SU-DHL-6 (cell line): ENCODE results near the gene TRABD.

Source experiments
- H2AFZ ChIP-seq: fragments of 200-600 bp; sonication (generic); 2 replicates; pipeline ENCODE4 v1.6.1; 2014; ENCODE audit warnings: low read depth, mild to moderate bottlenecking, moderate library complexity, mixed read lengths, antibody characterized with exemption, low read length; ENCODE audit not compliant: severe bottlenecking
- H3F3A ChIP-seq: fragments of 200-600 bp; shearing (Covaris generic); 2 replicates; pipeline ENCODE4 v1.6.0; 2016; ENCODE audit warnings: antibody characterized with exemption, mild to moderate bottlenecking; ENCODE audit not compliant: insufficient read depth
- H3K27ac ChIP-seq: fragments of 200-600 bp; sonication (generic); 2 replicates; pipeline ENCODE4 v1.5.1; 2016; ENCODE audit warnings: low read depth, mild to moderate bottlenecking, low read length, moderate library complexity, mixed read lengths
- H3K27me3 ChIP-seq: fragments of 200-600 bp; sonication (generic), shearing (Covaris generic); 2 replicates; pipeline ENCODE4 v1.6.0; 2014; ENCODE audit warnings: mild to moderate bottlenecking, low read length
- H3K36me3 ChIP-seq: fragments of 200-600 bp; sonication (generic); 2 replicates; pipeline ENCODE4 v1.6.1; 2014; ENCODE audit warnings: mild to moderate bottlenecking, low read length, mixed read lengths
- H3K4me2 ChIP-seq: fragments of 300-600, 200-600 bp; shearing (Covaris generic), sonication (generic); 2 replicates; pipeline ENCODE4 v1.6.0; 2014; ENCODE audit warnings: low read length, low read depth, mild to moderate bottlenecking; ENCODE audit not compliant: poor library complexity, severe bottlenecking
- H3K4me3 ChIP-seq: fragments of 200-600 bp; sonication (generic); 2 replicates; pipeline ENCODE4 v1.5.1; 2014; ENCODE audit warnings: antibody characterized with exemption, low read length, mild to moderate bottlenecking, mixed read lengths; ENCODE audit not compliant: insufficient read depth, poor library complexity, severe bottlenecking
- H3K79me2 ChIP-seq: fragments of 200-600 bp; sonication (generic); 2 replicates; pipeline ENCODE4 v1.6.1; 2014; ENCODE audit warnings: mild to moderate bottlenecking, low read length, moderate library complexity; ENCODE audit not compliant: insufficient read depth
- H3K9ac ChIP-seq: fragments of 200-600 bp; sonication (generic); 2 replicates; pipeline ENCODE4 v1.7.0; 2014; ENCODE audit warnings: mild to moderate bottlenecking, low read length
- H3K9me2 ChIP-seq: fragments of 200-600 bp; sonication (generic); replicated peaks from 2 replicates; pipeline ENCODE4 v1.6.1; 2014; ENCODE audit warnings: low read length; ENCODE audit not compliant: insufficient read depth
- H3K9me3 ChIP-seq: fragments of 200-600 bp; sonication (generic); 2 replicates; pipeline ENCODE4 v1.6.1; 2014; ENCODE audit warnings: low read length, mixed read lengths; ENCODE audit not compliant: insufficient read depth
- H4K20me1 ChIP-seq: fragments of 200-600 bp; sonication (generic); 2 replicates; pipeline ENCODE4 v1.6.1; 2014; ENCODE audit warnings: low read depth, mild to moderate bottlenecking, antibody characterized with exemption, low read length, moderate library complexity, mixed read lengths
- CTCF ChIP-seq: fragments of 200-600 bp; sonication (generic); IDR thresholded peaks from one replicate; pipeline ENCODE4 v1.5.1; 2017; ENCODE audit warnings: antibody characterized with exemption, mild to moderate bottlenecking, low read length, moderate library complexity; ENCODE audit not compliant: insufficient read depth, poor library complexity, severe bottlenecking
- EZH2phosphoT487 ChIP-seq: fragments of 200-600 bp; sonication (generic), shearing (Covaris generic); conservative IDR thresholded peaks from 2 replicates; pipeline ENCODE4 v1.6.1; 2018; ENCODE audit warnings: mild to moderate bottlenecking, antibody characterized with exemption, low read length, moderate library complexity, mixed read lengths

Gene TRABD

GRCh38 chr22:50218153-50218995, 32.7 kb downstream of the TRABD start:
- Histone ChIP-seq H3K4me2 (no peak overlapping the region), H3F3A (no peaks in the 10 kb centered on the region), H3K9me3 (no peaks in the 10 kb centered on the region), H3K4me3 (no peak overlapping the region), H3K9me2 (no peaks in the 10 kb centered on the region), H3K36me3 (no peaks in the 10 kb centered on the region), H2AFZ (no peak overlapping the region), H3K79me2 (peaks cover 6% of the 10 kb centered on the region; the same call in 1 of the 2 replicates), H3K9ac (no peak overlapping the region), H4K20me1 (no peaks in the 10 kb centered on the region), H3K27me3 (no peaks in the 10 kb centered on the region), H3K27ac (no peak overlapping the region)
- TF ChIP-seq CTCF (no peak), EZH2phosphoT487 (no peak)

- Histone ChIP-seq H2AFZ (no peak overlapping the region), H3K27me3 (no peaks in the 10 kb centered on the region), H3K4me3 (no peak overlapping the region), H3K79me2 (no peaks in the 10 kb centered on the region), H3K36me3 (no peaks in the 10 kb centered on the region), H3K9ac (no peak overlapping the region), H3K4me2 (no peak overlapping the region), H3K27ac (no peak overlapping the region), H3F3A (no peaks in the 10 kb centered on the region), H3K9me2 (no peaks in the 10 kb centered on the region), H3K9me3 (no peaks in the 10 kb centered on the region), H4K20me1 (no peaks in the 10 kb centered on the region)
- TF ChIP-seq EZH2phosphoT487 (no peak), CTCF (no peak)
These were observed 33.4 kb downstream of the TRABD start for GRCh38 chr22:50218996-50219727.

GRCh38 chr22:50219800-50220602, 34.3 kb downstream of the TRABD start:
- Histone ChIP-seq H4K20me1 (no peaks in the 10 kb centered on the region), H3K4me2 (no peak overlapping the region), H3K27me3 (no peaks in the 10 kb centered on the region), H3K9ac (no peak overlapping the region), H3F3A (no peaks in the 10 kb centered on the region), H3K9me2 (no peaks in the 10 kb centered on the region), H3K9me3 (no peaks in the 10 kb centered on the region), H3K4me3 (no peak overlapping the region), H2AFZ (no peak overlapping the region), H3K79me2 (no peaks in the 10 kb centered on the region), H3K36me3 (no peaks in the 10 kb centered on the region), H3K27ac (no peak overlapping the region)
- no peak for TF ChIP-seq EZH2phosphoT487
- TF ChIP-seq CTCF = no peak
